MV-4-11 (cell line): ENCODE measurements around the gene GTPBP1.

ENCODE experiments used
- DNase-seq: peaks from one replicate; lab custom pipeline; 2025; lab: John Stamatoyannopoulos, UW

GTPBP1 gene

DNA sequence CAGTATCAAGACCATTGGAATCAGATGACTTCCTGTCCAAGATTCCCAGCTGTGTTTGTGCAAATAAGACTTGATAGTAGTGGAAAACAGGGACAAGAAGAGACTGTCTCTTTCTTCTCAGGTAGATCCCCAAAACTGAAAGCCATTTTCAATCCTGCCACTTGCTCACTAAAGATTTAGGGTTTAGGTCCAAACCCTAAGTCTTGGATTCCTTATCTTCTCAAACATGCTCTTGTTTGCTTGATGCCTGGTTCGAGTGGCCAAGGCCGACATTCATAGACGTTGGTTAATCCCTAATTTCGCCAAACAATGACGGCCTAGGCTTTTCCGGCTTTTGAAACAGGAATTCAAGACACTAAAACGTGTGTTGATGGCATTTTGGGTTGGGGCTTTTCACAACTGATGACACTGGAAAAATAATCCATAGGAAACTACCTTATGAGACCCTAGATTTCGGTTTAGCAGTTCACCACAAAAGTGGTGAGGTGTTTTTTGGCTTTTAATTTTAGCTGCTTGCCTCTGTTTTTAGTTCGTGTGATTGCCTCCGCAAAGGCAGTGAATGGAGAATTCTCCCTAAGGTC lies 1.0 kb upstream of the GTPBP1 start:
- no peak for DNase-seq

- DNase-seq, result no peak
These were observed 557 bp downstream of the GTPBP1 start for GRCh38 chr22:38706101-38706900.

- DNase-seq, result no peak
These were observed 1.1 kb downstream of the GTPBP1 start for GRCh38 chr22:38706901-38707195.

GRCh38 chr22:38707346-38707745 lies 1.6 kb downstream of the GTPBP1 start:
- DNase-seq, result no peak

DNA sequence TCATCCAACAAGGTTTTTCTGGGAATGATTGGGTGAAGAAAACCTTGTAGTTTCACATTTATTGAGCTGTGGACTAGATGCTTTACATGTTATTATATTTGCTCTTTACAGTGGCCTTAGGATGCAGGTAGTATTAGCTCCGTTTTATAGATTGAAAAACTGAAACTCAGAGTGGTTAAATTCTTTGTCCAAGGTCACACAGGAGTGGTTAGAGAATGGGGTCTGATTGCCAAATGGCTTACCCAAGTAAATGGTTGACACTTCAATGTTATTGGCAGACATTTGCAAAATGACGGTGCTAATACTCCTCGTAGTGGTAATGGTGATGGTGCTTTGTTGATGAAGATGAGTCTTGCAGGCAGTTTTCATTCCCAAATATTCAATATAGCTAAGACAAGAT lies 2.2 kb downstream of the GTPBP1 start:
- DNase-seq, result no peak

DNA sequence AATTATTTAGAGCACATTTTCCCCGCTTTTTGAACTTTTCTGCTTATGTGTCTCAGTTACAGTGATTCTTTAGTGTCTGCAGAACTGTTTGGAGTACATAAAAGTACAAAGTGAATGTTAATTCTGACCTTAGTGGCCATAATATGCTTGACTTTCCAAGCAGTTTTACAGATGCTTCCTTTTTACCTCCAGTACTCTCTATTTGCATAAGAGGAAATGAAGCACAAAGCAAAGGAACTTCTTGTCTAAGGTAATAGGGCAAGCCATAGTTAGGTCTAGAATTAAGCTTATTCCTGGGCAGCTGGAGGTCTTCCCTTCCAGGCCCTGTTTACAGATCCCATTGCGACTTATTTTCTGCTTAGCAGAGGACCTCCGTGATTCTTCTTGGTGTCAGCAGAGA lies 3.6 kb downstream of the GTPBP1 start:
- no peak for DNase-seq

DNA sequence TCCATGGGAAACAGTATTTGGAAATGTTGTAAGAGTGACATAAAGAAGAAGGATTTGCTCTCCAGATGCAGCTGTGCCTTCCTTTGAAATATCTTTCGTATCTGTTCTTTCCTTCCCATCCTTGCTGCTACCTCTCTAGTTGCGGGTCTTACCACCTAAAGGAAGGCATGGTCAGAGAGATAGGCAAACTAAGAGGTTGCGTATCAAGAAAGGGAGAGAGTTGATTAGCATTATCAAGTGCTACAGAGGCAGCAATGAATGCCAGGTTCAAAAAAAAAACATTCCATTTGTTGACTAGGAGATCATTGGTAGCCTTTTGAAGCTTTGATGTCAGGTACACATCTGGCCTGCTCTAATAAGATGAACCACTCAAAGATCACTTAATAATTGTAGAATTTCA lies 4.6 kb downstream of the GTPBP1 start:
- DNase-seq, result no peak

- no peak for DNase-seq
These were observed 5.1 kb downstream of the GTPBP1 start for GRCh38 chr22:38710866-38711265.

DNA sequence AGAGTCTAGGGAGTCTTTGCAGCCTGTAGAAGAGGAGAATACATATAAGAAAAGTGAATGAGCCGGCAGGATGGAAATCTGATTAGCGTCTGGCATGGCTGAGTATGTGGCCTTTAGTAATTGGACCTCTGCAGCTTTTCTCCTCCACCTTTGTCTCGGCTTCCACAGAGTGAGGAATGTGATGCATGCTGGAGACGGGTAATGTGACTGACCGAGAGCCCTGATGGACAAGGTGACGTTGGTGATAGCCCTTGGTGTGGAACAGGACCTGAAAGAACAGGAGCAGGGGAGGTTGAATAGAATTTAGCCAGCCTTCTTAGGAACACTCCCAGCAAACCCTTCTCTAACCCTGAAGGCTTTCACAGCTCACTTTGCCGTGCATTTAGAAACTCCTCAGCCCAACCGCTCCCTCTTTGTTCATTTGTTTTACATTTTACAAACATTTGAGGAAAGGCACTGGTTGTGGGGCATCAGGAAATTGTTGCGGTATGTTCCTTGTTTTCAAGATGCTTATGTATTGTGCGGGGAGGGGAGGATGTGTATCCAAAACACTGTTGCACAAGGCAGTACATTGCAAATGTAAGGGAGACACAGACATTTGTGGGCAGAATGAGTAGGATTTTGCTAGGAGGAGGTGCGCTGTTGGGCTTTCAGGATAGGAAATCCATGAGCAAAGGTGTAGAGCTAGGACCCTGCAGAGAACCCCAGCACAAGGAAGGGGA lies 6.9 kb downstream of the GTPBP1 start:
- no peak for DNase-seq

- no peak for DNase-seq
These were observed 8.2 kb downstream of the GTPBP1 start for GRCh38 chr22:38713921-38714320.

GRCh38 chr22:38715176-38715764 lies 9.5 kb downstream of the GTPBP1 start:
- no peak for DNase-seq

DNA sequence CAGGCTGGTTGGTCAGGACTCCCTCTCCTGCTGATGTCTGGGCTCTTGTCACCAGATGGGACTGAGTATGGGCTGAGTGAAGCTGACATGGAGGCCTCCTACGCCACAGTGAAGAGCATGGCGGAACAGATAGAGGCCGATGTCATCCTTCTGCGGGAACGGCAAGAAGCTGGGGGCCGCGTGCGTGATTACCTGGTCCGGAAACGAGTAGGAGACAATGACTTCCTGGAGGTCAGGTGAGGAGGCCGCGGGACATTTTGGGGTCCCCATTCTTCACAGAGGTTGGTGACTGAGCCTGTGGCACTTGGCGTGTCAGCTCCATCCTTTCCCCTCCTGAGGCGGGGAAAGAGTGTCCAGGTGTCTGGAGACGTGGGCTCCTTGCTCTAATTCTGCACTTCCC lies 10.1 kb downstream of the GTPBP1 start:
- DNase-seq, result no peak

DNA sequence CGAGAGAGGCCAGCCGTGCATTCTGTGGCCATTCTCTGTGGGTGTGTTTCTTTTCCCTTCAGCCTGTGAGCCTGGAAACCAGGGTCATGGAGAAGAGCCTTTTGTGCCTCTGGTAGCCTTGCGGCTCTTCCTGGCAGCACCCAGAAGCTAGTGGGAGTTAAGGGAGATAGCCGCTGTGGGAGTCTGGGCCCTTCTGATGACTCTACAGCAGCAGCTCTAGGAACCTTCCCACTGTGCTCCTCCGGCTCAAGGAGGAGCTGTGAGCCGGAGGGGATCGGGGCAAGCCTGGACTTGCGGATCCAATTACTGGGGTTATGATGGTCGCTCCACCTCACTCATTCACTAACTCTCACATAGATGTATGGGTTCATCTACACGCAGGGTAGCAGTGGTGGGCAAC lies 10.5 kb downstream of the GTPBP1 start:
- DNase-seq, result no peak

- no peak for DNase-seq
These were observed 11.1 kb downstream of the GTPBP1 start for GRCh38 chr22:38716826-38717225.

DNA sequence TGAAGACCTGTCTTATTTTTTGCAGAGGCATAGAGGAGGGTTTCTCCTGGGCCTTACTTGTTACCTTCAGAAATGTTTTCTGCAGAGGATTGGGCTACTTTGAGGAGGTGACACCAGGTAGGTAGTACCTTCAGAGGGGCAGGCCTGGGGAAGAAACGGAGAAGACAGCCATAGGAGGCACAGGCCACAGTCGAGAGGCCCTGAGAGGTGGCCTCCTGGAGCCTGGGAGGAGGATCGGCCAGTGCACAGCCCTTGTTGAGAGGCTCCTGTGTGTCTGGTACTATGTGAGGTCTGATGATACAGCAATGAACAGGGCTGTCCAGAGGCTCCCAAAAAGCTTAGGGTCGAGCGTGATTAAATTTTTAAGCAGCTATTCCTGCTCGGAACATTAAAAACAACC lies 11.5 kb downstream of the GTPBP1 start:
- DNase-seq, result no peak

DNA sequence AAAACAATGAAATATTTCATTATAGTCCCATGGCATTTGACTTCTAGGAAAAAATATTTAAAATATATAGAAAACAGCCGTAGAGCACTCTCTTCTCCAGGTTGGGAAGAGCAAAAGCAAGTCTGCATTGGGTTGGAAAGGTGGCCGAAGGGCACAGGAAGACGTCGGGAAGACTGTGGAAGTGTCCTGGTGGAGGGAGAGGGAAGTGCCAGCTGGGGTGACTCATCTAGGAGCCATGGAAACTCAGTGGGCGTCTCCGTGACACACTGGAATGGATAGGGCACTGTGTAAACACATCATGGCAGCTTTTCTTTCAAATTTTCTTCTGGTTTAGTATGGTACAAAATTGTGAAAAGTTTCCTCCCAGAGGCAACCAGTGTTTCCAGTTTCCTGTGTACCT lies 12.7 kb downstream of the GTPBP1 start:
- DNase-seq, result no peak

- no peak for DNase-seq
These were observed 13.5 kb downstream of the GTPBP1 start for GRCh38 chr22:38719196-38719595.

DNA sequence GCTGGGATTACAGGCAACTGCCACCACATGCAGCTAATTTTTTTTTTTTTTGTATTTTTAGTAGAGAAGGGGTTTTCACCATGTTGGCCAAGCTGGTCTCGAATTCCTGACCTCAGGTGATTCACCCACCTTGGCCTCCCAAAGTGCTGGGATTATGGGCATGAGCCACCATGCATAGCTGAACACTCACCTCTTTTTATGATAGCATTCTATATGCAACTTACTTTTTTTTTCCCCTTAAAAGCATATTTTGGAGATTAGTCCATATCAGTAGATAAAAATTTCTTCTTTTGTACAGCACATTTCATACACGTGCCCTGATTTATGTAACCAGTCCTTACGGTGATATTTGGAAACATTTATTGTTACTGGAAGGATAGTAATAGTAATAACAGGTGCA lies 14.6 kb downstream of the GTPBP1 start:
- DNase-seq, result no peak

DNA sequence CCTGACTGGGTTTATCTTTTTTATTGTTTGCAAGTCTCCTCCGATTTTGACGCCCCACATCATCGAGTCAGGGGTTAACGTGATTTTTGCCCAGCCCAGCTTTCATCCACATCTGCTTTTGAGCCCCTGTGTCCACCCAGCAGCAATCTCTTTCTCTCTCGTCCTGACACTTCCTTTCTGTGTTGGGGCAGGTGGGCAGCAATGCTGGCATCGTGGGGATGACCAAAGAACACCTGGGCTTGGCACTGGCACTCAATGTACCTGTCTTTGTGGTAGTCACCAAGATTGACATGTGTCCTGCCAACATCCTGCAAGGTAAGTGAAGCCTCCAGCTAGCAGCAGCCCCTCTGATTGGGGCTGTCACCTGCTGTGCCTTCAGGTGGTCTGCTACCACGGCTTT lies 15.8 kb downstream of the GTPBP1 start:
- no peak for DNase-seq

DNA sequence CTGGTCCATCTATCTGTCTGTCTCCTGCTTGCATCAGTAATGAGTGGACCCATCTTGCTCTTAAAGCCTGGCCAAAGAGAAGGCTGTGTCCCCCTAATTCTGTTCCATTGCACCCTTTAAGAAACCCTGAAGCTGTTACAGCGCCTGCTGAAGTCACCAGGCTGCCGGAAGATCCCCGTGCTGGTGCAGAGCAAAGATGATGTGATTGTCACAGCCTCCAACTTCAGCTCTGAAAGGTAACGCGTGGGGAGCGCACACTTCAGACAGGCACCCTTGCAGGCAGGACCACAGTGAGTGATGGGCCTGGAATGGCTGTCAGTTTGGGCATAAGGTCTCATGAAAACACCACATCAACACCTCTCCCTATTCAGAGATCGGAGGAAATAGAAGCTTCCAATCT lies 18.4 kb downstream of the GTPBP1 start:
- DNase-seq, result no peak

- peak; percentile 33 for DNase-seq
These were observed 19.3 kb downstream of the GTPBP1 start for GRCh38 chr22:38724926-38725571.

- DNase-seq, result no peak
These were observed 20.3 kb downstream of the GTPBP1 start for GRCh38 chr22:38725900-38726655.
